Renal pelvis (tissue), 4 donors: ENCODE data around the gene PALD1. TPM values are rescaled to one million over a fixed set of nuclear protein-coding genes. Genes with fewer than 3 reads are reported as not detected.
"Not testable (repeated sequence)": the region's sequence is repeated elsewhere in the genome, so short reads cannot be mapped to it uniquely, and the experiment has no call there.

ENCODE experiments used
- DNase-seq: peaks from one replicate; pipeline ENCODE4 v3.0.0-alpha.2; 2013
- polyA plus RNA-seq, 3 donors: library from polyadenylated mRNA; unstranded; fragments of 120-200 nt; gene quantifications; one replicate each; pipeline ENCODE4 v1.2.1, GENCODE V29; 2013; ENCODE audit not compliant: insufficient read length in 3 of 3

PALD1 gene
- polyA plus RNA-seq, 3 donors, result 8.7 to 12.7 (median 12.7) TPM

GRCh38 chr10:70568781-70569495 lies 90.4 kb downstream of the PALD1 start:
- DNase-seq, result no peak

GRCh38 chr10:70571236-70571635 lies 92.7 kb downstream of the PALD1 start:
- DNase-seq, result no peak

DNA sequence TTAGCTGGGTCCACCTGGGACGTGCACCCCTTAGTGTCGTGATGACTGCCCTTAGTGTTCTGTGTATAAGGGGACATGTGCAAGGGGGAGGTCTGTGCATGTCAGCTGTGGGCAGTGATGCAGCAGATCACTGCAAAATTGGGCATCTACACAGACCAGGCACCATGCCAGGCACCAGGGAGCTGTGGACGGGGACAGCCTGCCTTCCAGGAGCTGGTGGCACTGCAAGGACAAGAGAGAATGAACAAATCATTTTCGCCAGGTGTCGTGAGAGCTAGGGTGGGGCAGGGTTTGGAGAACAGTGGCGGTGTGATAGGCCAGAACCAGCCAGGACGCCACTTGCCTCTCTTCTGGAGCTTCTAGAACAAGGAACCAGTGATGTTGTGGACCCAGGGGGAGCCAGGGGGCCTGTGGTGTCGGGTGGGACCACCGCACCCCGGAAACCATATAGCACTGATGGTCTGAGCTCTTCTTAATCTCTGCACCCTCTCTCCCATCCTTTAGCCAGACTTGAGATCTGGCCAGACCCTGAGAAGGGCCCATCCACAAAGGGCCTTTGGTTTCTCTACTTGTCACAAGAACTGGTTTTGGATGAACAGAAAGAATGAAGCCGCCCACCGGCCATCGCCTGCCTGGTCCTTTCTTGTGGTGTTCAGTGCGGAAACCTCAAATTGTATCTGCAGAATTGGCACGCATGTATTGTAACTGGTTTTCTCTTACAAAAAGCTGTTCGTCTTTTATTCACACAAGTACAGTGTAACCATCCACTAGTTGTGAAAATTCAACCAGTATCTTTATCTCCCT lies 93.3 kb downstream of the PALD1 start:
- DNase-seq, result no peak

- no peak for DNase-seq
These were observed 95.3 kb downstream of the PALD1 start for GRCh38 chr10:70573599-70574506.

DNA sequence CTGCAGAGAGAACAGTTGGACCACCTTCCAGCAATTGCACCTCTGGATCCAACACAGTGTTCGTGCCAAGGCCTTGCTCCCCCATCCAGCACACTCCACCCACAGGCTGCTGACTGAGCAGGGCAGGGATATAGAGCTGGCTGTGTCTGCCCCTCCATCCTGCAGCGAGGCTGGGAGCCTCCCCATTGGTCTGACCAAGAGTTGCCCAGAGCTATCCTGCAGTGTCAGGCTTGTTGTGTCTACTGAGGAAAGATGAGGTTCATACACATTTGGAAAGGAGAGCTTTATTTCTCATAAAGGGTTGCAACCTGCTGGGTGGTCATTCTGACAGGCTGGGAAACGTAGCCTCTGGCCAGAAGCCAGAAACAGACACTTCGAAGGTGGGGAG lies 96.9 kb downstream of the PALD1 start:
- DNase-seq, result no peak

DNA sequence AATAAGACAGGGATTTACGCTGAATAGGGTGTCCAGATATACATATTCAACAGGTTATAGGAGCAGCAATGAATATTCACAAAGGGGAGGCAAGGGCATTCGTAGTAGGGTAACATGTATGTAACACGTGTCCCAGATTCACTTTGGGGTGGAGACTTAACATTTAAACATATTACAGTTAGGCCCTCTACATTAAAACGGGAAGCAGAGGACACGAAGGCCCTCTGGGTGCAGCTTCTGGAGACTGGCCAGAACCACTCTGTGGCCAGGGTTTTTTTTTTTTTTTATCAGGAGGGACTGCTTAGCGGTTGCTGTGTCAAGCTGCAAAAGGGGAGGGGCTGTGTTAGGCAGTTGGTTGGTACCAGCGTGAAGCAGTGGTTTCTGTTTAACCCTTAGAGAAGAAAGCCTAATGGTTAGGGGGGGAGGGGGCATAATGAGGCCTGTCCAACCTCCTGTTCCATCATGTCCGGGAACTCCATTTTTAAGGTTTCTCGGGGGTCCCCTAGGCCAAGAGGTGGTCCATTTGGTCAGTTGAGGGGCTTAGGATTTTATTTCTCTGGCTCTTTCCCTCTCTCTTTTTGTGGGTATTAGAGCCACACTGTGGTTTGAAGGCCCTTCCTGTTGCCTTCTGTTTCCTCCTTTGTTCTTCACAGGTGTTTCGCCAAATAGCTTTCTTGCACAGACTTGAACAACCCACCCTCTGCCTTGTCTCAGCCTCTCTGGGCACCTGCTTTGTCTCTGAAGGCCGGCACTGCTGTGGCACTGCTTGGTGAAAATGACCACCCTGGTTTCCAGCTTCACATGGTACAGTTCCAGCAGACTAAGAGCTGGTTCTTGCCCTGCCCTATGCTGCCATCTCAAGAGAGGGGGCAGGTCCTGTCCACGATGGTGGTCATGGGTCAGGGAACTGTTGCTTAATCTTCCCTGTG lies 97.6 kb downstream of the PALD1 start:
- no peak for DNase-seq

DNA sequence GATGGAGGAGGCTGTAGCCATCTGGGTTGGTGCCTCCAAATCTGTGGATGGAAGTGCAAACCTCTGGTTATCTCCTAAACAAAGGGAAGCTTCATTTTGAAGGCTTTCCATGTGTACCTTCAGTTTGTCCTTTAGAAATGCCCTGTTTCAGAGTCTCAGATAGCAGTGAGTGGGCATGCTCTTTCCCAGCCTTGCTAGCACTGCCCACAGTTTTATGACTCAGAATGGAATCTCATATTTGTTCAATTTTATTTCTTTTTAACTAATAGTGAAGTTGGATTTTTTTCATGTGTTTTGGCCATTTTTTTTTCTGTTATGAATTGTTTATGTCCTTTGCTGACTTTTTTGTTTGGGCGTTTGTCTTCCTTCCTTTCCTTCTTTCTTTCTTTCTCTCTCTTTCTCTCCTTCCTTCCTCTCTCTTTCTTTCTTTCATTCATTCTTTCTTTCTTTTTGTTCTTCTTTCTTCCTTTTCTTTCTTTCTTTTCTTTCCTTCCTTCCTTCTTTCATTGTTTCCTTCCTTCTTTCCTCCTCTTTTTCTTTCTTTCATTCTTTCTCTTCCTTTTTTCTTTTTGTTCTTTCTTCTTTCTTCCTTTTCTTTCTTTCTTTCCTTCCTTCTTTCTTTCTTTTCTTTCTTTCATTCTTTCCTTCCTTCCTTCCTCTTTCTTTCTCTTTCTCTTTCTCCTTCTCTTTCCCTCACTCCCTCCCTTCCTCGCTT lies 98.4 kb downstream of the PALD1 start:
- DNase-seq, result no peak

GRCh38 chr10:70578371-70578947 lies 99.9 kb downstream of the PALD1 start:
- DNase-seq, result no peak

GRCh38 chr10:70579234-70580002 lies 100.9 kb downstream of the PALD1 start:
- no peak for DNase-seq

DNA sequence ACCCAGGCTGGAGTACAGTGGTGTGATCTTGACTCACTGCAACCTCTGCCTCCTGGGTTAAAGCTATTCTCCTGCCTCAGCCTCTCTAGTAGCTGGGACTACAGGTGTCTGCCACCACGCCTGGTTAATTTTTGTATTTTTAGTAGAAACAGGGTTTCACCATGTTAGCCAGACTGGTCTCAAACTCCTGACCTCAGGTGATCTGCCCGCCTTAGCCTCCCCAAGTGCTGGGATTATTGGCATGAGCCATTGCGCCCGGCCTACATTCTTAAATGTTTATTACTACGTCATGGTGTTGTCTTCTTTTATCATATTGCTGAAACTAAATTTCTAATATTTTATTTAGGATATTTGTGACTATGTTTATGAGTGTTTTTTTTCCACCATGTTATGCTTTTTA lies 102.6 kb downstream of the PALD1 start:
- not testable (repeated sequence) for DNase-seq

DNA sequence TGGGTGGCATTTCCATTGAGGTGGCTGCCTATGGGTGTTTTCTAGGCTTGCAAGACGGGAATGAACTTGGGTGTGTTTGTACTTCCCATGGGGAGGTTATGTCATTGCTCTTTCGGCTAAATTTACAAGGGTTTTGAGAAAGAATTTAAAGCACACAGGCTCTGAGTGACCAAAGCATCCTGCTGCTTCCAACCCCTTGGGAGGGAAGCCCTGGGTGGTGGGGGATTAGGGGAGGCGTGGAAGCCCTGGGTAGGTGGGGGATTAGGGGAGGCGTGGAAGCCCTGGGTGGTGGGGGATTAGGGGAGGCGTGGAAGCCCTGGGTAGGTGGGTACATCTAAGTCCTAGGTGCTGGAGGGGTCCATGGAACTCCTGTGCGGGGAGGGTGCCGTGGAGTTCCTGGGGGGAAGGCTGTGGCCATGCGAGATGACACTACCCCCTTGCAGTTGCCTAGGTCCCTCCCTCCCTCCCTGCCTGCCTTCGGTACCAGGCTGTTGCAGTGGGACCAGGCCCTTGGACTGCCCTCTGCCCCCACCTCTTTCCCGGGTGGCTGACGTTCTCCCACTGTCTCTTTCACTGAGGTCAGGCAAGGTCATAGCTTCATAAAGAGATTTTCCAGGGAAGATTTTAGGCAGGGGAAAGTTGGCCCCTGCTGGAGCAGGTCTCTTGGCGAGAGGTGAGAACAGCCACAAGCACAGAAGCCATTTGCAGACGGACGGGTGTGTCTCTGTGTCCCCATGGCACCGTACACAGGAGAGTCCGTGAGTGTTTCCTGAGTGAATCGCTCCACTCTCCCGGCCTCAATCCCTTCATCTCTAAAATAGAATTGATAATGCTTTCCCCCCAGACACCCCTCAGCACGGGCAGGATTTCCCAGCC lies 104.5 kb downstream of the PALD1 start:
- DNase-seq, result no peak

DNA sequence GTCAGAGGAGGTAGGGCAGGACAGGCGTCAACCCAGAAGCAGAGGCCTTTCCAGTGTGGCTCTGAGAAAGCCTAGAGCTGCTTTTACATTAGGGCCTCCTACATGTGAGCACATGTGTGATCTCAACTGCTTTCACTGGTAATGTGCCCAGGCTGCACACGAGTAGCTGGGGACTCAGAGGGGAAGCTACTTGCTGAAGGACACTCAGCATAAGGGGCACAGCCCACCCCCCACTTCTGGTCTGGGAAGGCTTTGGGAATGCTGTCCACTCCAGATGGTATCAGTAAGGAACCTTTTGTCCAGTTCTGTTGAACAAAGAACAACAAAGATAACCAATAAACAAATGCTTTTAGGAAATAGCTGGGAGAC lies 105.1 kb downstream of the PALD1 start:
- no peak for DNase-seq

GRCh38 chr10:70584366-70584765 lies 105.8 kb downstream of the PALD1 start:
- DNase-seq, result no peak

DNA sequence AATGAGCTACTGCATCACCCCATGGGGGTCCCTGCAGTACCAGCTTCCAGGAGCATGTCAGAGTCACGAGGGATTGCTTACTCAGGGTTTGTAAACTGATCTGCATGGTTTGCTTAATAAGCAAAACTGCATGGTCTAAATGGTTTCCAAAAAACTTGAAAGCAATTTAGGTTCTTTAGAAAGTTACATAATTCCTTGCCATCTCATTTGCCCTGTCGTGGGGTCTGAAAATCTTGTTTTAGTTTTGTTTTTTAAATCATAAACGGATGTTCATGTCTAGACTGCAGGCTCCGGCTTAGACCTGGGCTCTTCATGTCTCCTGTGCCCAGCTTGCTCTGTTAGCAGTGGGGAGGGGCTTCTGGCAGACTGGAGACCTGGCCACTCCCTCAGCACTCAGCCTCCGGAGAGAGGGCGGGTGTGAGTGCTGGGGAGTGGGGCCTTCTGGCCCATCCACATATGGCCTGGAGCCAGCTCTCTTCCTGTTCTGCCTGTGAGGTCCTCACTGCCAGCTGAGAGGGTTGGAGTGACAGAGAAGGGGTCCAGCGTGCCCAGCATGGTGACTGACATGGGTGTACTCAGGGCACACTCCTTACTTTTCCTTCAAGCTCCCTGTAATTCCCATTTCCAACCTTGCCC lies 106.5 kb downstream of the PALD1 start:
- DNase-seq, result peak; percentile 67

GRCh38 chr10:70585578-70586169 lies 107.1 kb downstream of the PALD1 start:
- no peak for DNase-seq

DNA sequence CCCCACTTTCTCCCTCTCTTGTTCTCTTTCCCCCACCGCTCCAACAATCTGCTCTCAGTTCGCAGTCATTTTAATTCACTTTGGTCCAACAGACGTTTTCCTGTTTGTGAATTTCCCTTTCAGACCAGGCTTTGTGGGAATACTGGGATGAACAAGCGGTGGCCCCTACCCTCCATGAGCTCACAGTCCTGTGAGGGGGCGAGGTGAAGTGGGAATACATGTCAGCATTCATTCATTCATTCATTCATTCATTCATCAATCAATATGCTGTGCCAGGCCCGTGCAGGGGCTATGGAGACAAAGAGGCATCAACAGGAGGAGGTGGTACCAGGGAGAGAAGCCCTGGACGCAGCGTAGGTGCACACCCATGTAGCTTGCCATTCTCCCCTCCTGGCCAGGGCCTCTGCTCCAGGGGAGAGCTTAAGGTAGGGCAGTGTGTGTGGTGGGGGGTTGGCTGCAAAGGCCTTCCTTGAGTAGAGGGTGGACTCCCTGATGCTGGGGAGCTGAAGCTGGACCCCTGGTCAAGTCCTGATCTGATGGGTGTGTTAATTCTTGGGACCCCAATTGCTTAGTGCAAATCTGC lies 107.9 kb downstream of the PALD1 start:
- no peak for DNase-seq

GRCh38 chr10:70587045-70587658 lies 108.6 kb downstream of the PALD1 start:
- no peak for DNase-seq
